ENCODE measurements around the gene LUC7L2.
"Not testable (repeated sequence)": the region's sequence is repeated elsewhere in the genome, so short reads cannot be mapped to it uniquely, and the experiment has no call there.

Gene LUC7L2

GRCh38 chr7:139397192-139397591, 37.5 kb downstream of the LUC7L2 start:
- no peak for DNase-seq (ENCODE audit: low spot score)

GRCh38 chr7:139403601-139404000, 43.9 kb downstream of the LUC7L2 start:
- DNase-seq (ENCODE audit: low spot score): no peak

GRCh38 chr7:139407555-139407954, 47.9 kb downstream of the LUC7L2 start:
- DNase-seq (ENCODE audit: low spot score): no peak

DNA sequence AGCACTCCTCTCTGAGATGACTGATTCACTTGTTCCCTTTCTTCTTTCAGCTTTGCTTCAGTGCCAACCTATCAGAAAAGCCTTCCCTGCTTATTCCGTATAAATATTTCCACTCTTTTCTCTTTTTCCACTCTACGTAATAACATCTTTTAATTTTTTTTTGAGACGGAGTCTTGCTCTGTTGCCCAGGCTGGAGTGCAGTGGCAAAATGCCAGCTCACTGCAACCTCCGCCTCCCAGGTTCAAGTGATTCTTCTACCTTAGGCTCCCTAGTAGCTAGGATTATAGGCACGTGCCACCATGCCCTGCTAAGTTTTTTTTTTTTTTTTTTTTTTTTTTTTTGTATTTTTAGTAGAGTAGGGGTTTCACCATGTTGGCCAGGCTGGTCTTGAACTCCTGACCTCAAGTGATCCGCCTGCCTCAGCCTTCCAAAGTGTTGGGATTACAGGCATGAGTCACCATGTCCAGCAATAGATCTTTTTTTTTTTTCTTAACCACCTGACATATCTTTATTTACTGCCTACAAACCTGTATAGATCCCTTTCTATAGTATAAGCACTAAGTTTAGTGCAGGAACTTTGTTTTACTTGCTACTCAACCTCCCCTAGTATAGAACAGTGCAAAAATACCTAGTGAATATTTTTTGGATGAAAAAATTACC, 55.2 kb downstream of the LUC7L2 start:
- not testable (repeated sequence) for DNase-seq (ENCODE audit: low spot score)

DNA sequence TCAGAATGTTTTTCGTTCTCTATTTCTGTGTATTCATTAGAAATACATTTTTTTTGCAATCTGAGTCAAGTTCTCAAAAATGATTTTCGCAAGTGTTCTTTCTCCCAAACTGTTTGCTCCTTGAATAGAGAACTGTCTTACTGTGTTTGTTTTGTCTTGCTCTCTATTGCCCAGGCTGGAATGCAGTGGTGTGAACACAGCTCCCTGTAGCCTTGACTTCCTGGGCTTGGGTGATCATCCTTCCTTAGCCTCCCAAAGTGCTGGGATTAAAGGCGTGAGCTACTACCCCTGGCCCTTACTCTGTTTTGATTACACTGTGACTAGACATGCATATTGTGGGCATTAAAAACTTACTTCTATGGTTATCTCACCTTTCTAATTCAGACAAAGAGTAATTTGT, 56.7 kb downstream of the LUC7L2 start:
- no peak for DNase-seq (ENCODE audit: low spot score)

DNA sequence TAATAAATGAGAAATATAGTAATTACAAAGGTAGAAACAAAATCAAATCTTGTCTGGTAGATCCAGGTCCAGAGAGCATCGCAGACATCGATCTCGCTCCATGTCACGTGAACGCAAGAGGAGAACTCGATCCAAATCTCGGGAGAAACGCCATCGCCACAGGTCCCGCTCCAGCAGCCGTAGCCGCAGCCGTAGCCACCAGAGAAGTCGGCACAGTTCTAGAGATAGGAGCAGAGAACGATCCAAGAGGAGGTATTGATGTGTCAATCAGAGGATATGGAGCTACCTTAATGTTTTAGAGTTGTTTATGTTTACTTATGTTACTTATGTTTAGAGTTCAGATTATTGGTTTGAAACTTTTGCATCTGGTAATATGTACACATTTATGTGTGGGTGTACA, 57.8 kb downstream of the LUC7L2 start:
- DNase-seq (ENCODE audit: low spot score): no peak

GRCh38 chr7:139421123-139421522, 61.4 kb downstream of the LUC7L2 start:
- DNase-seq (ENCODE audit: low spot score): no peak

GRCh38 chr7:139422126-139422525, 62.4 kb downstream of the LUC7L2 start:
- no peak for DNase-seq (ENCODE audit: low spot score)

- DNase-seq (ENCODE audit: low spot score): no peak
Measured at GRCh38 chr7:139423091-139423490, 63.4 kb downstream of the LUC7L2 start.

GRCh38 chr7:139424004-139424403, 64.3 kb downstream of the LUC7L2 start:
- DNase-seq (ENCODE audit: low spot score): no peak

- DNase-seq (ENCODE audit: low spot score): not testable (repeated sequence)
Measured at GRCh38 chr7:139425701-139426100, 66.0 kb downstream of the LUC7L2 start.

GRCh38 chr7:139426258-139427028, 66.7 kb downstream of the LUC7L2 start:
- DNase-seq (ENCODE audit: low spot score): no peak

DNA sequence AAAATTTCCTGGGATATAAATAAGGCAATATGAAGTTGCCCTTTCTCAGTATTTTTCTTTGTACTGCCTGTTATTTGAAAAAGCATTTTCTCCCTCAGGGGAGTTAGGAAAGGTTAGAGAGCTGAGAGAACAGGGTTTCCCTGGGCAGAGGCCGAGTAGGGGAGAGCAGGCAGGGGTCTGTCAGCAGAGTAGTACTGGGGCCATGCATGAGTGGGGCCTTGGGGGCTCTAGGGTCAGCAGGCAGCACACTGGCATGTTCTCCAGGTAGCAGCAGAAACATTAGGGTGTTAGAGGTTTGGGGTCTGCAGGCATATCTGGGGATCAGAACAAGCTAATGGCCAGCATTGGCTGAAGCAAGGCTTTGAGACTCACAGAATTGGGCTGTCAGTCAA, 67.3 kb downstream of the LUC7L2 start:
- no peak for DNase-seq (ENCODE audit: low spot score)

DNA sequence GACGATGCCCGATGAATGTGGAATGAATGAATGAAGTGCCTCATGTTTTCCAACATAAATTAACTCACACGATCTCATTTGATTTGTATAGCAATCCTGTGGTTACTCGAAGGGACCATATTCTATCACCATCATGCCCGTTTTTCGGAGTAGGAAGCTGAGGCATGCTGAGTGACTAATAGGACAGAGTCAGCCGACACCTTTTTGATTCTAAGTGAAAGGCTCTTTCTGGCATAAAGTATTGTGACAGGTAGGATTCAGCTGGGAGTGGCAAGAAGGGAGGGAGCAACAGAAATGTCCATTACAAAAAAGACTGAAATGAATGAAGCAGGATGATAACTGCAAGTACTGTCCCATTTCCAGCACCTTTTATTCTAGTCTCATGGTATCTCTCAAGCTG, 68.1 kb downstream of the LUC7L2 start:
- no peak for DNase-seq (ENCODE audit: low spot score)

DNA sequence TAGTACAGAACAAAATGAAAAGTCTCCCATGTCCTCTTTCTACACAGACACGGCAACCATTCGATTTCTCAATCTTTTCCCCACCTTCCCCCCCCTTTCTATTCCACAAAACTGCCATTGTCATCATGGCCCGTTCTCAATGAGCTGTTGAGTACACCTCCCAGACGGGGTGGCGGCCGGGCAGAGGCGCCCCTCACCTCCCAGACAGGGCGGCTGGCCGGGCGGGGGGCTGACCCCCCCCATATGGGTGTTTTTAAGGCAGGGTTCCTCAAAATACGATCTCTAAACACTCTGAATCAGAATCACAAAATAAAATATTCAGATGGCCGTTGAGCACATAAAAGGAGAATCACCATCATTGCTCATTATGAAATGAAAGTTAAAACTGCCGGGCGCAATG, 70.0 kb downstream of the LUC7L2 start:
- DNase-seq (ENCODE audit: low spot score): not testable (repeated sequence)

GRCh38 chr7:139430443-139430842, 70.7 kb downstream of the LUC7L2 start:
- DNase-seq (ENCODE audit: low spot score): no peak

GRCh38 chr7:139431010-139431409, 71.3 kb downstream of the LUC7L2 start:
- no peak for DNase-seq (ENCODE audit: low spot score)

DNA sequence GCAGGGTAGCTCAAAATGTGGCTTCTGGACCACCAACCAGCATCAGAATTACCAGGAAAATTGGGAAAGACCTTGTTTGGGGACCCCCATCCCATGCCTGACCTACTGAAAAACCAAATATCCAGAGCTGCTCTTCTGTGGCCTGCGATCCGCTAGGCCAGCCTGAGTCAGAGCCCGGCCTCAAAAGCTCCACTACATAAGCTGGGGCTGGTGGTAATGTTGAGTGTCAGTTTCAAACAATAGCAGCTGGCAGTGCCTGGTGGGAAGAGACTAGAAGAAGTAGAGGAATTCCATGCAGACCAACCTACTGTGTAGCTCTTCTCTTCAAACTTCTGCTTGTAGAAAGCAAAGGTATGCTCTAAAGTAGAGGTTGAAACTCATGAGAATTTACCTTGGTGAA, 71.8 kb downstream of the LUC7L2 start:
- DNase-seq (ENCODE audit: low spot score): no peak

GRCh38 chr7:139436806-139437205, 77.1 kb downstream of the LUC7L2 start:
- DNase-seq (ENCODE audit: low spot score): no peak

- DNase-seq (ENCODE audit: low spot score): no peak
Measured at GRCh38 chr7:139439375-139439774, 79.7 kb downstream of the LUC7L2 start.

DNA sequence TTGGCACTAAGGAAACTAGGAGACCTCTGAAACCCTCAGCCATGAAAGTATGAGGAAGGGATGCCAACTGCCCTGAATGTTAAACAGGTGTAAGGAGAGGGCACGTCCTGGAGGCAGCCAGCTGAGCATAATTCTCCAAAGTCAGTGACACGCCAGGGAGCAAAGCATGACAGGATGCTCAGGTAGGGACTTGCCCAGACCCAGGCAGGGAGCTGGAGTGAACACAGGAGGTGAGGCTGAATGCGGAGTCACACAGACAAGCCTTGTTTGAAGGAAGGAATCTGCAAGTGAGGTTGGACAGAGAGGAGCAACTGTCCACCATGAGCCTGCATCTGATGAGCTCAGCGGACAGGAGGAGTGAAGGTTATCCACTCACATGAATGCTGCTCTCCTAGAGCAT, 82.3 kb downstream of the LUC7L2 start:
- no peak for DNase-seq (ENCODE audit: low spot score)

- DNase-seq (ENCODE audit: low spot score): no peak
Measured at GRCh38 chr7:139446051-139446890, 86.6 kb downstream of the LUC7L2 start.

DNA sequence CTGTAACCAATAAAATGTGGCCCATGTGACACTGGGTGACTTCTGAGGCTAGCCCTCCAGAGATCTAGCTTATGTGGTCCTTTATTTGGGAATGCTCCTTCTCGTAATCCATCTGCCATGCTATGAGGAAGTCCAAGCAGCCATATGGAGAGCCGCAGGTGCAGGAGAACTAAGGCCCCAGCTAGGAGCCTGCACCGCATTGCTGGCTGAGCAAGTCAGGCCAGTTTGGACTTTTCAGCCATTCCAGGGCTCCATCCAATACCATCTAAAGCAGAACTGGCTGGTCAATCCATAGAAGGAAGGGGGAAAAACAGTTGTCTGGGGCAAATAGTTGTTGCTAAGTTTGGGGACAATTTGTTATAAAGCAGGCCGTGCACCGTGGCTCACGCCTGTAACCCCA, 91.2 kb downstream of the LUC7L2 start:
- DNase-seq (ENCODE audit: low spot score): no peak

All from germinal center (tissue), 1 donor.